Heart left ventricle (tissue), 16 donors: ENCODE measurements around the gene SHCBP1. TPM values are rescaled to one million over a fixed set of nuclear protein-coding genes. Genes with fewer than 3 reads are reported as not detected.

Experiments used
- ATAC-seq, 4 donors: fragments of 200-7000 bp; cut with Tn5 transposase; one replicate each; pipeline ENCODE4 v1.9.1; 2020 to 2022; ENCODE audit warnings: moderate library complexity in 4 of 4, mild to moderate bottlenecking in 3 of 4, moderate number of reproducible peaks in 1 of 4
- DNase-seq, 5 donors: peaks; one replicate each; pipeline ENCODE4 v3.0.0-alpha.2; 2020
- H3K27ac ChIP-seq, 12 donors: fragments of 200-600 bp; sonication (generic) in 4 of 12; one replicate each; pipeline versions ENCODE4 v1.5.0 to v1.8.0; 2016 to 2022; ENCODE audit warnings: mild to moderate bottlenecking in 2 of 12
- H3K27me3 ChIP-seq, 9 donors: fragments of 200-600 bp; sonication (generic) in 2 of 9; one replicate each; pipeline versions ENCODE4 v1.5.1 to v1.8.0; 2016 to 2022; ENCODE audit warnings: mild to moderate bottlenecking in 3 of 9
- H3K36me3 ChIP-seq, 9 donors: fragments of 200-600 bp; sonication (generic) in 2 of 9; one replicate each; pipeline versions ENCODE4 v1.5.0 to v1.8.0; 2018 to 2022; ENCODE audit warnings: mild to moderate bottlenecking in 2 of 9
- H3K4me1 ChIP-seq, 12 donors: fragments of 200-600 bp; sonication (generic) in 4 of 12; one replicate each; pipeline versions ENCODE4 v1.5.0 to v1.8.0; 2016 to 2022; ENCODE audit warnings: mild to moderate bottlenecking in 3 of 12
- H3K4me3 ChIP-seq, 12 donors: fragments of 200-600 bp; sonication (generic) in 4 of 12; one replicate each; pipeline versions ENCODE4 v1.5.0 to v1.8.0; 2017 to 2022; ENCODE audit warnings: mild to moderate bottlenecking in 9 of 12, moderate library complexity in 4 of 12
- H3K9me3 ChIP-seq, 12 donors: fragments of 200-600 bp; sonication (generic) in 4 of 12; one replicate each; pipeline versions ENCODE4 v1.5.0 to v1.8.0; 2016 to 2022; ENCODE audit warnings: mild to moderate bottlenecking in 1 of 12
- POLR2A ChIP-seq, 2 donors: fragments of 450-650 bp; IDR thresholded peaks; one replicate each; pipeline ENCODE4 v1.6.1; 2017; ENCODE audit warnings: antibody characterized with exemption in 2 of 2, mild to moderate bottlenecking in 2 of 2, moderate library complexity in 2 of 2
- WGBS, 4 donors: extraction: QIAGEN DNeasy Blood & Tissue Kit in 2 of 4; methylation state at CpG; one replicate each; pipeline versions ENCODE4 v1.1.5 to v1.1.7; 2013 to 2018; 5-methylcytosine and 5-hydroxymethylcytosine counted together
- intact Hi-C, 10 donors: fragments of 100-400 bp; cut with DNase I; formaldehyde crosslinking; loops; one replicate each; pipeline versions ENCODE4 v1.11.1 to v1.14.2; 2022
- polyA plus RNA-seq, 2 donors: library from polyadenylated mRNA; stranded (reverse); fragments of 200-250 nt; gene quantifications; one replicate each; pipeline ENCODE4 v1.2.3, GENCODE V29; 2013
- total RNA-seq, 9 donors: library from RNA; depleted of rRNA in 2 of 9; stranded (reverse); fragments of >200 nt in 2 of 9; fragmentation: NEBNext Ultra II Directional in 3 of 9; extraction: Animal tissue kit (Norgen Biotek cat#: 25700) in 3 of 9; gene quantifications; one replicate each; pipeline versions ENCODE4 v1.1.0 to v1.2.4, GENCODE V29; 2016 to 2023
- TF ChIP-seq, protein P1 (sequence below), 12 donors: fragments of 200-600 bp; sonication (generic) in 4 of 12; IDR thresholded peaks; one replicate each; pipeline versions ENCODE4 v1.5.0 to v1.8.0; 2018 to 2022; ENCODE audit warnings: antibody characterized with exemption in 12 of 12, mild to moderate bottlenecking in 5 of 12
- donor health status: ischemic (EF 13 %, LVEDD 7.1; RV severe dilation, severe dysfunction).
- donor health status: healthy with polysubstance abuse.
- donor health status: DM: no; HTN: yes; CAD: no.
- donor health status: DM: no; HTN: no; CAD: no.
- donor health status: ischemic (EF 25% LVEDD 6.9; RV normal size, moderate dysfunction).
- donor health status: ischemic (EF 25% LVEDD 5.7; RV mildly dilated, moderate dysfunction).
- donor health status: healthy.
- donor health status: DM: yes; HTN: yes; CAD: no.
- donor health status: ischemic (EF 35%, LVEDD 5.7; RV mildly dilated, moderate dysfunction).
- donor health status: nonischemic (EF 11% LVEDD 7.7; RV severe dilation, severe dysfunction).
- donor health status: DM: yes; HTN: yes; CAD: no.
- donor health status: PGD.
- donor health status: ischemic (EF 29% LVEDD 5.4; RV normal size, mild dysfunction).
- donor health status: nonischemic (EF 23%, LVEDD 6.1; RV moderate dilation, normal function).

The SHCBP1 gene
- total and polyA plus RNA-seq, 11 donors: 0.19 to 7.6 (median 0.68) TPM

DNA sequence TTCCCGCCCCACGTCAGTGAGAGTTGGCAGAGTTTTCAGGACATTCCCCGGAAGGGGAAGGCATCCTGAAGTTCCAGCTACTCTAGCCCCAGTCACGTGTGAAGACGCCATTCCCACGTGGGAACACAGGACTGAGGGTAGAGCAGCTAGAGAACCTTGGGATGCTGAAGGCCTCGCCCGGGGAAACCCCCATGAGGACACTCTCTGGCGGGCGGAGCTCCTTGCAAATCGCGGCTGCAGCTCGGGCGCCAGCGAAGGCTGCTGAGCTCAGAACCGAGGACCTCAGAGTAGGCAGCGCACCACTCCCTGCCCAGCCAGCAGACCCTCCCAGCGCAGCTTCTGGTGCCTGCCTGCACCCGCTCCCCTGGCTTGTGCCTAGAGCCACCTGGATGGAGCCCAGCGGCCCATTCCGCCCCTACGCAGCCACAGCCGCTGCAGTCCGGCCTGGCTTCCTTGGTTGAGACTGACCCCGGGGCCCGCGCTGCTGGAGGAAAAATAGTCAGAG lies 51.9 kb downstream of the SHCBP1 start:
- DNase-seq: no peak
- ATAC-seq: no peak
- intact Hi-C loops: no loop called here
- peaks cover 0 to 7% (median 0%) of the 10 kb centered on the region in 9 donors for H3K27me3 ChIP-seq
- TF ChIP-seq POLR2A (IDR thresholded peaks at IDR 0.05): no peak
- no peaks in the 10 kb centered on the region for H3K36me3 ChIP-seq
- no peaks in the 10 kb centered on the region for H3K4me1 ChIP-seq
- no peak overlapping the region for H3K27ac ChIP-seq
- no peak overlapping the region for H3K4me3 ChIP-seq
- WGBS, 4 donors: 78 to 84% (median 81%) methylated on average over 18 to 27 of the region's 27 CpGs
- no peaks in the 10 kb centered on the region for H3K9me3 ChIP-seq

DNA sequence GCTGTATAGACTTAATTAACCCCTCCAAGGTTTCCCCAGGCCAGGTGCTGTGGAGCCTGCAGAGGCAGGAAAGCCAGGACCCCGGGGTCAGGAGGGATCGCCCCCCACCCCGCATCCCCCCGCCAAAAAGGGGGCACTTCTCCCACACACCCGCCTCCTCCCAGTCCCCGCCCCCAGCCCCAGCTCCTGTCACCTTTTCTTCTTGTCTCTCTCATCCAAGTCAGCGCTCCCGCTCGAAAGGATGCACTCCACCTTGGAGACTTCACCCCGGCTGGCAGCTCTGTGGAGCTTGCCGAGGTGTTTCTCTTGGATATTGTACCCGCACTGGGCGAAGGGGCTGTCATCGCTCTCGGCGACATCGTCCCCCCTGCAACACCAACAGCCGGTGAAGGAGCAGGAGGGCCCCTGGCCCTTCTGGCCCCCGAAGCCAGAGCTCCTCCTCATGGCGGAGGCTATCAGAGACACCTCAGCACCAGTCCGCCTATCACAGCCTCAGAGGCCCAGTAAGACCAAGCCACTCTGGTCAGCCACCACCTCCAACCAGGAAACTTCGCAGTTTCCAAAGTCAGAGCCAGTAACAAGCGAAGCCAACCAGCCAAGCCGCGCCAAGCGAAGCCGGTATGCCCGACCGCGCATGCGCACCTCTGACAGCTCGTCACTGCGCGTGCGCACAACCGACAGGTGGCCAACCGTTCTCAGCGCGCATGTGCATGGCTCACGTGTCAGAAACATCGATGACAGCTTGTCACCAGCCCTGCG lies 52.5 kb downstream of the SHCBP1 start:
- TF ChIP-seq POLR2A (IDR thresholded peaks at IDR 0.05): no peak
- TF ChIP-seq, protein P1, sequence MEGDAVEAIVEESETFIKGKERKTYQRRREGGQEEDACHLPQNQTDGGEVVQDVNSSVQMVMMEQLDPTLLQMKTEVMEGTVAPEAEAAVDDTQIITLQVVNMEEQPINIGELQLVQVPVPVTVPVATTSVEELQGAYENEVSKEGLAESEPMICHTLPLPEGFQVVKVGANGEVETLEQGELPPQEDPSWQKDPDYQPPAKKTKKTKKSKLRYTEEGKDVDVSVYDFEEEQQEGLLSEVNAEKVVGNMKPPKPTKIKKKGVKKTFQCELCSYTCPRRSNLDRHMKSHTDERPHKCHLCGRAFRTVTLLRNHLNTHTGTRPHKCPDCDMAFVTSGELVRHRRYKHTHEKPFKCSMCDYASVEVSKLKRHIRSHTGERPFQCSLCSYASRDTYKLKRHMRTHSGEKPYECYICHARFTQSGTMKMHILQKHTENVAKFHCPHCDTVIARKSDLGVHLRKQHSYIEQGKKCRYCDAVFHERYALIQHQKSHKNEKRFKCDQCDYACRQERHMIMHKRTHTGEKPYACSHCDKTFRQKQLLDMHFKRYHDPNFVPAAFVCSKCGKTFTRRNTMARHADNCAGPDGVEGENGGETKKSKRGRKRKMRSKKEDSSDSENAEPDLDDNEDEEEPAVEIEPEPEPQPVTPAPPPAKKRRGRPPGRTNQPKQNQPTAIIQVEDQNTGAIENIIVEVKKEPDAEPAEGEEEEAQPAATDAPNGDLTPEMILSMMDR (IDR thresholded peaks at IDR 0.05): no peak
- intact Hi-C loops: no loop called here
- no peak overlapping the region for H3K27ac ChIP-seq
- no peaks in the 10 kb centered on the region for H3K36me3 ChIP-seq
- ATAC-seq (no peak), DNase-seq (no peak)
- H3K4me3 ChIP-seq: no peak overlapping the region
- H3K9me3 ChIP-seq: no peaks in the 10 kb centered on the region
- WGBS, 4 donors: 70 to 81% (median 77%) methylated on average over 37 to 42 of the region's 42 CpGs
- peaks cover 0 to 12% (median 0%) of the 10 kb centered on the region in 9 donors for H3K27me3 ChIP-seq
- no peaks in the 10 kb centered on the region for H3K4me1 ChIP-seq

DNA sequence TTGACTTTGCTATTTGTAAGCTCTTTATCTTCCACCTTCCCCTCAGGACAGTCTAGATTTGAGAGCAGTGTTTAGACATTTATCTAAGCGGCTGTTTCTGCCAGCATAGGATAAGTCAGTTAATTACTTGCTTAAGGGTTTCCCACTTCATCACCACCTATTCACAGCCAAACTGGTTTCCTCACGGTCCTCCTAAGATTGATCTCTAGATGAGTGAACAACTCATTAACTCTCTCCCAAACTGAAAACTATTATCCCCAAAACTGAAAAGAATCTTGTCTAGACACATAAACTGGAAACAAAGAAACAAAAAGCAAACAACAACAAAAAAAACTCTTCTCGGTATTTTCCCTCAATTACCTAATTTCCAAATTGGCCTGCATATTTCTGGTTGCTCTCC lies 58.2 kb downstream of the SHCBP1 start:
- Histone ChIP-seq H3K36me3 (no peaks in the 10 kb centered on the region), H3K27me3 (peaks cover 0 to 14% (median 0%) of the 10 kb centered on the region in 9 donors), H3K27ac (no peak overlapping the region), H3K4me1 (no peaks in the 10 kb centered on the region), H3K9me3 (no peaks in the 10 kb centered on the region), H3K4me3 (no peak overlapping the region)
- intact Hi-C loops: no loop called here
- 50 to 66% (median 56%) methylated on average over 3 of the region's 3 CpGs for WGBS, 4 donors
- TF ChIP-seq, protein P1 (IDR thresholded peaks at IDR 0.05): no peak
- TF ChIP-seq POLR2A (IDR thresholded peaks at IDR 0.05): no peak
- DNase-seq (no peak), ATAC-seq (no peak)

DNA sequence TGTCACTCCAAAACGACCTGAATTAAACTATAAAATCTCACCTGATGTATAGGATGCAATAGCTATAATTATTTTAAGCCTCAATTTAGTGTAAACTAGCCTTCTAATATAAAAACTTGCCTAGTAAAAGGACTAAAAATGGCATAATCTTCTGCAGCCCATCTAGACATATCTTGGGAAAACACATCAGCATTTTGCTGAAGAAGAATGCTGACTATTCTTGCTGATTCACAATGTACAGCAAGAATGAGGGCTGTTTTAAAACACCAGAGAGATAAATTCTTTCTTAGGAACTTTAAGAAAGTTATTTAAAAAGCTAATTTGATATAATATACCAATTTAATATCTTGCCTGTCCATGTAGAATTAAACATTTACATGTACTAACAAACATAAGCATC lies 63.2 kb downstream of the SHCBP1 start:
- H3K4me3 ChIP-seq: no peak overlapping the region
- DNase-seq (no peak), ATAC-seq (no peak)
- peaks cover 0 to 6% (median 0%) of the 10 kb centered on the region in 12 donors for H3K4me1 ChIP-seq
- intact Hi-C loops: loop anchor here in 5 of 10 donors (5.0 to 10.0 kb wide), 2 partner anchors 49 to 1607 kb away; no protein-coding TSS in a partner anchor
- H3K27me3 ChIP-seq: peaks cover 0 to 26% (median 3%) of the 10 kb centered on the region in 9 donors
- no peak overlapping the region for H3K27ac ChIP-seq
- WGBS, 4 donors: 8 to 28% (median 20%) methylated on average over 1 of the region's 1 CpG
- no peaks in the 10 kb centered on the region for H3K36me3 ChIP-seq
- no peaks in the 10 kb centered on the region for H3K9me3 ChIP-seq
- no peak for TF ChIP-seq POLR2A (IDR thresholded peaks at IDR 0.05)
- TF ChIP-seq, protein P1 (IDR thresholded peaks at IDR 0.05): no peak
